ELR (cell line): ENCODE data around the gene SH3GLB2.
"Not testable (repeated sequence)": the region's sequence is repeated elsewhere in the genome, so short reads cannot be mapped to it uniquely, and the experiment has no call there.

ENCODE experiments used
- DNase-seq: peaks from one replicate; pipeline ENCODE4 v3.0.0-alpha.2; 2015; ENCODE audit warnings: low read depth

Gene SH3GLB2

GRCh38 chr9:129014608-129015007 is 13.5 kb downstream of the SH3GLB2 start:
- DNase-seq, result no peak

GRCh38 chr9:129014124-129014523 is 14.0 kb downstream of the SH3GLB2 start:
- no peak for DNase-seq

GRCh38 chr9:129013674-129014073 is 14.5 kb downstream of the SH3GLB2 start:
- no peak for DNase-seq

GRCh38 chr9:129012893-129013448 is 15.2 kb downstream of the SH3GLB2 start:
- DNase-seq, result no peak

GRCh38 chr9:129012343-129012742 is 15.8 kb downstream of the SH3GLB2 start:
- no peak for DNase-seq

- DNase-seq, result no peak
Observed at GRCh38 chr9:129011761-129012181, 16.4 kb downstream of the SH3GLB2 start.

GRCh38 chr9:129011170-129011569 is 17.0 kb downstream of the SH3GLB2 start:
- DNase-seq, result no peak

- DNase-seq, result no peak
Observed at GRCh38 chr9:129010267-129010975, 17.7 kb downstream of the SH3GLB2 start.

GRCh38 chr9:129009584-129010141 is 18.5 kb downstream of the SH3GLB2 start:
- DNase-seq, result no peak

GRCh38 chr9:129008986-129009583 is 19.0 kb downstream of the SH3GLB2 start:
- DNase-seq, result no peak

GRCh38 chr9:129008469-129008965 is 19.6 kb downstream of the SH3GLB2 start:
- DNase-seq, result no peak

GRCh38 chr9:129007766-129008468 is 20.2 kb downstream of the SH3GLB2 start:
- DNase-seq, result no peak

- DNase-seq, result no peak
Observed at GRCh38 chr9:129007035-129007765, 20.9 kb downstream of the SH3GLB2 start.

- DNase-seq, result peak; percentile 86
Observed at GRCh38 chr9:129006328-129007034, 21.6 kb downstream of the SH3GLB2 start.

GRCh38 chr9:129005336-129005997 is 22.7 kb downstream of the SH3GLB2 start:
- DNase-seq, result no peak

- not testable (repeated sequence) for DNase-seq
Observed at GRCh38 chr9:129004173-129004572, 24.0 kb downstream of the SH3GLB2 start.

GRCh38 chr9:129002992-129003391 is 25.1 kb downstream of the SH3GLB2 start:
- DNase-seq, result no peak

GRCh38 chr9:129001504-129002325 is 26.4 kb downstream of the SH3GLB2 start:
- DNase-seq, result no peak

- DNase-seq, result no peak
Observed at GRCh38 chr9:128999581-129000206, 28.4 kb downstream of the SH3GLB2 start.
